HepG2 (cell line): Measurements from ENCODE around the gene GMEB2. TPM values are rescaled to one million over a fixed set of nuclear protein-coding genes. Genes with fewer than 3 reads are reported as not detected.

Source experiments
- AHDC1 ChIP-seq: sonication (generic); formaldehyde crosslinking; IDR thresholded peaks from 2 replicates; pipeline ENCODE4 v1.5.1; 2020; ENCODE audit warnings: mild to moderate bottlenecking, missing genetic modification reagents, borderline replicate concordance
- CBX2 ChIP-seq, 2 experiments: fragments of 200-600 bp in 1 of 2; sonication (generic); formaldehyde crosslinking in 1 of 2; IDR thresholded peaks; 2 replicates each; pipeline versions ENCODE4 v1.7.0 to v1.8.1; 2018 to 2022; ENCODE audit warnings: low read depth in 2 of 2, low read length in 1 of 2, mild to moderate bottlenecking in 1 of 2, missing genetic modification reagents in 1 of 2
- FOXK2 ChIP-seq: fragments of 450-650 bp; IDR thresholded peaks from 2 replicates; pipeline ENCODE4 v1.6.1; 2016
- KDM5A ChIP-seq: fragments of 200-600 bp; sonication (generic); IDR thresholded peaks from 2 replicates; pipeline ENCODE4 v1.7.0; 2018; ENCODE audit warnings: antibody characterized with exemption, mild to moderate bottlenecking, low read length, borderline replicate concordance
- KLF9 ChIP-seq: IDR thresholded peaks from 2 replicates; pipeline ENCODE4 v1.6.1; 2016; ENCODE audit warnings: low read depth
- MEF2D ChIP-seq: sonication (generic); formaldehyde crosslinking; IDR thresholded peaks from 2 replicates; pipeline ENCODE4 v1.5.1; 2020; ENCODE audit warnings: mild to moderate bottlenecking, missing genetic modification reagents
- NFE2L1 ChIP-seq: sonication (generic); formaldehyde crosslinking; IDR thresholded peaks from 2 replicates; pipeline ENCODE4 v1.4.0; 2020; ENCODE audit warnings: missing genetic modification reagents, mild to moderate bottlenecking, borderline replicate concordance
- RBFOX2 ChIP-seq: fragments of 200-400 bp; formaldehyde crosslinking; IDR thresholded peaks from 2 replicates; pipeline ENCODE4 v1.6.1; 2017; ENCODE audit warnings: low read depth, mild to moderate bottlenecking, low read length
- RFX1 ChIP-seq: fragments of 450-650 bp; IDR thresholded peaks from 2 replicates; pipeline ENCODE4 v1.6.1; 2017
- TRIM24 ChIP-seq: sonication (generic); formaldehyde crosslinking; IDR thresholded peaks from 2 replicates; pipeline ENCODE4 v1.8.0; 2022; ENCODE audit warnings: mild to moderate bottlenecking, missing genetic modification reagents
- TSC22D2 ChIP-seq: sonication (generic); formaldehyde crosslinking; IDR thresholded peaks from 2 replicates; pipeline ENCODE4 v1.5.1; 2020; ENCODE audit warnings: missing genetic modification reagents, mild to moderate bottlenecking, borderline replicate concordance
- ZHX1 ChIP-seq: sonication (generic); formaldehyde crosslinking; IDR thresholded peaks from 2 replicates; pipeline ENCODE4 v1.8.1; 2022; ENCODE audit warnings: low read depth, mild to moderate bottlenecking, missing genetic modification reagents
- ZMYM4 ChIP-seq: sonication (generic); formaldehyde crosslinking; IDR thresholded peaks from 2 replicates; pipeline ENCODE4 v1.8.1; 2023; ENCODE audit warnings: mild to moderate bottlenecking, missing genetic modification reagents
- ZNF235 ChIP-seq: sonication (generic); formaldehyde crosslinking; IDR thresholded peaks from 2 replicates; pipeline ENCODE4 v1.8.1; 2023; ENCODE audit warnings: mild to moderate bottlenecking, missing genetic modification reagents, borderline replicate concordance
- ZNF274 ChIP-seq: sonication (generic); formaldehyde crosslinking; IDR thresholded peaks from 2 replicates; pipeline ENCODE4 v1.5.1; 2020; ENCODE audit warnings: mild to moderate bottlenecking, missing genetic modification reagents
- ZNF580 ChIP-seq: IDR thresholded peaks from 2 replicates; pipeline ENCODE4 v1.6.1; 2016; ENCODE audit warnings: low read depth, borderline replicate concordance
- ZNF660 ChIP-seq: sonication (generic); formaldehyde crosslinking; IDR thresholded peaks from 2 replicates; pipeline ENCODE4 v1.5.1; 2020; ENCODE audit warnings: mild to moderate bottlenecking, low read depth, missing genetic modification reagents, borderline replicate concordance
- polyA plus RNA-seq, 8 experiments: library from polyadenylated mRNA; depleted of rRNA in 3 of 8; stranded (reverse) in 7 of 8; unstranded in 1 of 8; fragments of >200 nt; fragmentation: Illumina TruSeq in 4 of 8; extraction: Trizol in 4 of 8; gene quantifications; 2 replicates each; pipeline versions ENCODE4 v1.2.1 to v1.2.3, GENCODE V29; 2011 to 2016; ENCODE audit warnings: low read depth in 4 of 8, missing spikeins in 1 of 8, mixed read lengths in 1 of 8; ENCODE audit not compliant: insufficient read depth in 1 of 8
- total RNA-seq, 5 experiments: library from RNA; depleted of rRNA; stranded (reverse); fragments of >200 nt; fragmentation: Illumina TruSeq; extraction: Trizol; gene quantifications; 2 replicates each; pipeline ENCODE4 v1.2.3, GENCODE V29; 2016; ENCODE audit warnings: low read depth in 1 of 5
- TF ChIP-seq, protein P1 (sequence below): sonication (generic); formaldehyde crosslinking; IDR thresholded peaks from 2 replicates; pipeline ENCODE4 v1.4.0; 2020; ENCODE audit warnings: missing genetic modification reagents, mild to moderate bottlenecking, borderline replicate concordance
- TF ChIP-seq, protein P2 (sequence below): sonication (generic); formaldehyde crosslinking; IDR thresholded peaks from 2 replicates; pipeline ENCODE4 v1.4.0; 2020; ENCODE audit warnings: mild to moderate bottlenecking, missing genetic modification reagents

GMEB2 gene
- total and polyA plus RNA-seq, 2 of the 13 experiments (the other 11 are each of a cell fraction or from before 2014, with no cell fraction given) = 10.6 to 12.4 TPM

- TF ChIP-seq TRIM24 (CRISPR knock-in tag) (no peak), MEF2D (CRISPR knock-in tag) (0 out of 2 replicates have a peak, but pooled peaks have one; percentile 35), RFX1 (no peak), CBX2 (IDR thresholded peaks at IDR 0.05; ENCODE audit: low read depth, low read length) (no peak), CBX2 (CRISPR knock-in tag; IDR thresholded peaks at IDR 0.05; ENCODE audit: low read depth) (peak; percentile 72; the same call in 1 of the 2 replicates), FOXK2 (no peak), TSC22D2 (CRISPR knock-in tag) (no peak), RBFOX2 (no peak), ZMYM4 (CRISPR knock-in tag) (no peak; the same call in 1 of the 2 replicates), NFE2L1 (CRISPR knock-in tag) (0 out of 2 replicates have a peak, but pooled peaks have one; percentile 19), ZHX1 (CRISPR knock-in tag) (no peak), ZNF274 (CRISPR knock-in tag) (peak; percentile 4; the same call in 1 of the 2 replicates), ZNF660 (no peak), KDM5A (no peak), AHDC1 (no peak), KLF9 (no peak), ZNF580 (CRISPR knock-in tag) (no peak), ZNF235 (peak; percentile 8; the same call in 1 of the 2 replicates)
- TF ChIP-seq, protein P1, sequence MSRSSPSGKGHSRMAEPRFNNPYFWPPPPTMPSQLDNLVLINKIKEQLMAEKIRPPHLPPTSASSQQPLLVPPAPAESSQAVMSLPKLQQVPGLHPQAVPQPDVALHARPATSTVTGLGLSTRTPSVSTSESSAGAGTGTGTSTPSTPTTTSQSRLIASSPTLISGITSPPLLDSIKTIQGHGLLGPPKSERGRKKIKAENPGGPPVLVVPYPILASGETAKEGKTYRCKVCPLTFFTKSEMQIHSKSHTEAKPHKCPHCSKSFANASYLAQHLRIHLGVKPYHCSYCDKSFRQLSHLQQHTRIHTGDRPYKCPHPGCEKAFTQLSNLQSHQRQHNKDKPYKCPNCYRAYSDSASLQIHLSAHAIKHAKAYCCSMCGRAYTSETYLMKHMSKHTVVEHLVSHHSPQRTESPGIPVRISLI (CRISPR knock-in tag) = no peak
- TF ChIP-seq, protein P2, sequence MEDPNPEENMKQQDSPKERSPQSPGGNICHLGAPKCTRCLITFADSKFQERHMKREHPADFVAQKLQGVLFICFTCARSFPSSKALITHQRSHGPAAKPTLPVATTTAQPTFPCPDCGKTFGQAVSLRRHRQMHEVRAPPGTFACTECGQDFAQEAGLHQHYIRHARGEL (CRISPR knock-in tag) = no peak
These were observed 25.5 kb upstream of the GMEB2 start (continued) for GRCh38 chr20:63652192-63652980.
